HG02840 (cell line): Measurements from ENCODE around the gene SYDE2.
"Not testable (repeated sequence)": the region's sequence is repeated elsewhere in the genome, so short reads cannot be mapped to it uniquely, and the experiment has no call there.

Experiments used
- ATAC-seq: cut with Tn5 transposase; IDR thresholded peaks from one replicate; pipeline ENCODE4 v1.9.1; 2021; ENCODE audit warnings: mild to moderate bottlenecking, moderate library complexity, moderate number of reproducible peaks; ENCODE audit not compliant: unreplicated experiment, low FRiP score

The SYDE2 gene

DNA sequence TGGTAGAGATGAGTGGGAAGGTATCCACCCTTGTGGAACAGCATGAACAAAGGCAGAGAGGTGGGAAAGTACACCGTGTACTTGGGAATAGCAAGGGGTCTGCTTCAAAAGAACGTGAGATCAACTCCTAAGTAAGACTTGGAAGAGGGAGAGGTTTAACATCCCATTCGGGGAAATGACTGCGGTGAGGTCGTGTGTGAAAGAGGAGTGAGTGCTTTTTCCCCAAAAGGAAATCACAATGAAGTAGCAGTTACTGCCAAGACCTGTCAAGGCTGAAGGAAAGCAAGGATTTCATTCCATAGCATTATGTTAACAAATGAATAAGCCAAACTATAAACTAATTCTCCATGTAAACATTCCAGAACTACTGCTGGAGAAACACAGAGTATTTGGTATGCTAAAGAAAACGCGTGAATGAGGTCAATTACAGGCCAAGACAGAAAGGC is 20.0 kb upstream of the SYDE2 start:
- ATAC-seq = no peak

DNA sequence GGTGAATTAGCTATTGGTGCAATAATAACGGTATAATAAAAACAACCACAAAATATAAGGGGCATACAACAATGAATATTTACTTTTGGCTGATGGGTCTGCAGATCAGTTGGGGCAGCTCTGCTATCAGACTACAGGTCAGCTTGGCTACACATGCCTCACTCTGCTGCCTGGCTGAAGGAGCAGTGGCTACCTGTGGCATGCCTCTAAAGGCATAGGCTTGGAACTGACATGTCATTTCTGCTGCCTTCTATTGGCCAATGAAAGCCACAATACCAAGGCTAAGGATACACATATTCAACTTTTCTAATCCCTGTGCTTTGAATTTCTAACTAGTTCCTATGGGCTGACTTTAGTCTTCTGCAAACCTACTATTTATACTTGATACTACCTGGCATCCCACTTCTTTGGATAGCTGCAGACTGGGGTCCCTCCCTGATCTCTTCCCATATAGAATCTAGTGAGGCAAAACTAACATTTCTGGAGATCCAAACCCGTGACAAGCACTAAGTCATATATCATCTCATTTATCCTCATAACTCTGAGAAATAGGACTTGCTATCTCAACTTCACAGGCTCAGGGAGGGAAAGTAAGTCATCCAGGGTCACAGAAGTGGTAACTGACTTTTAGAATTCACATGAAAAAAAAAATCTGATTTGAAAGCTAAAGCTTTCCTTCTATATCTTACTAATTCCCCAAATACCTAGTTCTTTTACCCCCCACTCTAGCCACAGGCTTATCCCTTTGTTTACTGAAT is 19.2 kb upstream of the SYDE2 start:
- ATAC-seq = no peak

DNA sequence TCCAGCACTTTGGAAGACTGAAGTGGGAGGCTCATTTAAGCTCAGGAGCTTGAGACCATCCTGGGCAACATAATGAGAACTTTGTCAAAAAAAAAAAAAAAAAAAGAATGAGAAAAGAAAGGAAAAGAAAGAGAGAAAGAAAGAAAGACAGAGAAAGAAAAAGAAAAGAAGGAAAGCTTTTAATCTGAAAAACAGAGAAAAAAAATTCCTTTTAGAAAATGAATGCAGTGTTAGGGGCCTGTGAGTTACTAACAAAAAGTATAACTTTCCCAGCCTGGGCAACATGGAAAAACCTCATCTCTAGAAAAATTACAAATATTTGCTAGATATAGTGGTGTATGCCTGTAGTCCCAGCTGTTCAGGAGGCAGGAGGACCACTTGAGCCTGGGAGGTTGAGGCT is 15.9 kb upstream of the SYDE2 start:
- ATAC-seq = no peak

DNA sequence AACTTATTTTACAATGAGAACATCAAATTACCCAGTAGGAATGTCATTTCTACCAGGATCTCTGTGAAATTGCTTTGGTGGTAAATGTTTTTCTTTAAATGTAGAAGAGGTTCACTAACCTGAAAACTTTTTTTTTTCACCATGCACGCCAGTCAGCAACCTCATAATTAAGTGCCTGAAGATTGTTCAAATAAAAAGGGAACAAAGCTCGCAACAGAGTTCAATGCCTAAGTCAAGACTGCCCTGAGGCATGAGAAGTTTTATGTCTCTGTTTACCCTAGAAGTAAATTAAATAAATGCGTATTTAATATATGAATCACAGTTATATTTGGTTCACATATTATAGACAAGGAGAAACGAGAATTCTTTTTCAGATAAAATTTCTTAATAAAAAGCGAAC is 13.8 kb upstream of the SYDE2 start:
- ATAC-seq = no peak

DNA sequence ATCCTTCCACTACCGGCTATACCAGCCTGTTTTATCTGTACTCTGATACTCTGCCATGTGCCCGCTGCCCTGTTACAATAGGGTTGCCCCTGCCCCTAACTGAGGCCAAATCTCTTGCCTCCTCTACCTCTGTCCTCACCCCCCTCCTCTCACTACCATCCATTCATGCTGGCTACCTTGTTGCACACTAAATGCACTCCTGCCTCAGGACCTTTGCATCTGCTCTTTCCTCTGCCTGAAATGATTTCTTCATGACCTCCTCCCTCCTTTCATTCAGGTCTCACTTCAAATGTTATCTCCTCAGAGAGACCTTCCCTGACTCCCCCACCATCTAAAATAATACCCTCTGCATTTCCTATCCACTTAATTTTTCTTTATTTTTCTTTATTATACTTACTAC is 7.7 kb upstream of the SYDE2 start:
- no peak for ATAC-seq

DNA sequence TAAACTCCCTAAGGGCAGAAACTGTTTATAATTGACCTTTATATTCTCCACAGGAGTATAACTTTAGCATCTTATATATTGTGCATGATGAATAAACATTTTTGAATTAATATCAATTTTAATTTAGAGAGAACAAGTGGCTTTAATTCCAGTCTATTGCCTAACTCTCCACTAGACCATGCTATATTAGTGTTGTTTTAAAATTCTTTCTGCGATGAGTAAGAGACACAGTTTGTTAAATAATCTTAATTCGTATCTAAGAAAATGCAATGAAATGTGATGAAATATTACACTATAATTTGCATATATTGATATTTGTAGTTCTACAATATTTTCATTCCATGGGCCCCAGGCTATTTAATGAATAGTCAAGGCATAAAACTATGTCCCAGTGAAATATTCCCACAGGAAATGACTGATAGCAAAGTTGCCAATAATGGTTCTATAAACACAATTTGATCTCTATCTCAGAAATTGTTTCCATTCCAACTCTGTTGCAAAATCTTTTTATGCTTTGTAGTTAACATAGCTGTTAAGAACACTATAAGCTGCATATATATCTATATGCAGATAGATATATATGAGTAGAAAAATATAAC is 2.9 kb upstream of the SYDE2 start:
- ATAC-seq = no peak

DNA sequence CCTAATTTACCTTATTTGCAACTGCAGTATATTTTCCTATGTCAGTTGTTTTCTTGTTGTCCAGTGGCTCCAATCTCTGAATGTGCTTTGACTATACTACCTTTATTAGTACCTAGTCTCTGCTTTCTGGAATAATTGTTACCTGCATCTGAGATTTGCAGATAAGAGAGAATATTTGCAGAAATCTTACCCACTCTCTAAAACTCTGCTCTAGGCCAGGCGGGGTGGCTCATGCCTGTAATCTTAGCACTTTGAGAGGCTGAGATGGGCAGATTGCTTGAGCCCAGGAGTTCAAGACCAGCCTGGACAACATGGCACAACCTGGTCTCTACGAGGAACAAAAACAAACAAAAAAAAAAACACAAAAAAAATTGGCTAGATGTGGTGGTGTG is 2.0 kb upstream of the SYDE2 start:
- no peak for ATAC-seq

DNA sequence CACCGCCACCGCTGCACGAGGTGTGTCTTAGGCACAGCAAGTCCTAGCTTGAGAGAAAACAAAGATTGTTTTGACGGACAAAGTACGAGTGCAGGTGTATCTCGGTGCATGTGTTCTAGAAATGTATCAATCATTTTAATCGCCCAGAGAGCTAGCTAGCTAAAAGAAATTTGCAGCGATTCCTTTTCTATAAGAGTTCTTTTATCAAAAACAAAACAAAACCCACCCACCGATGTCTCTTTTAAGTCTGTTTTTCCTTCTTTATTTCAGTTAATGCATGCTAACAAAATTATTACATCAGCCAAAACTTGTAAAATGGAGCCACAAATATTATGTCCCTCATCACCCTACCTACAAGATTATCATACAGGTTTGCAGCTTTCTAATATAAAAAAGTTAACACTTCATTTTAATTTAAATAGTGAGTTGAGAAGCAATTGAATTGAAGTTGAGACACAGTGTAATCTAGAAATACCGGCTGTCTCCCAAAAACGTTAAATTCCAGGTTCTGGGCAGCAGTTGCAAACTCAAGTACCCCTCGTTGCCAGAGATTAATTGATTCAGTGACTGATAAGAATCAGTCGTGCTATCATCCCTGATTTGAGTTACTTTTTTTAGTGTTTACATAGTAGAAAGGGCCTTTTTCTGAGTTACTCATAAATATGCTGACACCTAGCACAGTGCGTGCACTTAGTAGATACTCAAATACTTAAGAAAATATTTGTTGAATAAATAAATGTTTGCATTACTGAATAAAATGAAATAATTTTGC is 1.5 kb upstream of the SYDE2 start:
- peak; percentile 9 for ATAC-seq

DNA sequence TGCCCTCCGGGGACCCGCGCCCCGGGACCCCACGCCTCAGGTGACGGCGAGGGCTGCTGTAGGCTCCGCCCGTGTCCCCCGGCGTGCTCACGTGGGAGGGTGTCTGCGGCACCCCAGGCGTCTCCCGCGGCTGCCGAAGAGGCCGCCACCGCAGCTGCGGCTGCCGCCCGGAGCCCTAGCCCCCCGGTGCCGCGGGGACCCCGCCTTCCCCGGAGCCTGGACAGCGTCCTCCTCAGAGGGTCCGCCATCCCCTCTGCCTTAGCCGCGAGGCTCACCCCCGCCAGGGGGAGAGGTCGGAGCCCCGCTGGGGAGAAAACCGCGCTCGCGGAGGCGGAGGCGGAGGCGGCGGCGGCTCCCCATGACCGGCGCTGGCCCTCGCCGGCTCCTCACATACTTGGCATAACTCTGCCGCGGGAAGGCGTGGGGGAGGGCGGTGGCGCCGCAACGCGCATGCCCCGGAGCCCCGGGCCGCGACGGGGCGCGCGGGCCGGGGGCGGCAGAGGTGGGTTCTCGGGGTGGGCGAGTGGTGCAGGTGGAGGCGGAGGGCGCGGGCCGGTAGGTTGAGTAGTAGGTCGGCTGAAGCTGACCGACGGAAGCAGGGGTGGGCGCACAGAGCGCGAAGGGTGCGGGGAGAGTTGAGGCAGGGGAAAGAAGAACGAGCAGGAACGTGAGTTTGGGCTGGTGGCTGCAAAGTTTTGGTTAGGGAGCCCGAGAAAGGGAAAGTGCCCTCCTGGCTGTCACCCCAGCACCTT is 700 bp upstream of the SYDE2 start:
- peak; percentile 37 for ATAC-seq

DNA sequence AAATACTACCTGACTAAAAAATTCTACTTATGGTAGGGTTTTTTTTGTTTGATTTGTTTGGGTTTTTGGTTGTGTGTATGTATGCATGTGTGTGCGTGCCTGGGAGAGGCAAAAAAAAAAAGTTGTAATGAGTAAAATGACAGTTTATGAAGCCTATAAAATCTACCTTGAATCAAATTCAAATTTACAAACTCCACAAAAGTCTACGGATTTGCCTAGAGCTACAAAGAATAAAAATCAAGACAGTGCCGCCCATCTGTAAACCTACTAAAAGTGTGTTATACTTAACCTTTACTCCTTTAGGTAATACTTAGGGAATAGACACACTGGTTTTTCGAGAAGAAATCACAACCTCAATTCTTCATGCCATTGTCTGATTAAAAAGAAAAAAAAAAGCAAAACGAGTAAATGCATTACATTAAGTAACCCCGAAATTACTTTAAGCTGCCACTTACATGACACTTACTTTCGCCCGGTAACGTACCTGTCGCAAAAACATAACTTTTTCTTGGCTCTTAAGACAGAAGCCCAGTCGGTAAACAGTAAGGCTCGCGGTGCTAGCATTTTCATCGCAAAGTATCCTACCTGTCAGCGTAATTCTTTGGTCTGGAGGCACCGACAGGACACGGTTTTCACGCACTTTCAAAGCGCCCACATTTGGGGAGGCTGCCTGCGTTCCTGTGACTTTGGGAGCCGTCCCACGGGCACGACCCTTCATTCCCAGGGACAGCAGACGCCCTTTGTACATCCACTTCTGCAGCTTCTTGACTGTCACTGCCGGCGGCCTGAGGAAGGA is 951 bp downstream of the SYDE2 start:
- no peak for ATAC-seq

DNA sequence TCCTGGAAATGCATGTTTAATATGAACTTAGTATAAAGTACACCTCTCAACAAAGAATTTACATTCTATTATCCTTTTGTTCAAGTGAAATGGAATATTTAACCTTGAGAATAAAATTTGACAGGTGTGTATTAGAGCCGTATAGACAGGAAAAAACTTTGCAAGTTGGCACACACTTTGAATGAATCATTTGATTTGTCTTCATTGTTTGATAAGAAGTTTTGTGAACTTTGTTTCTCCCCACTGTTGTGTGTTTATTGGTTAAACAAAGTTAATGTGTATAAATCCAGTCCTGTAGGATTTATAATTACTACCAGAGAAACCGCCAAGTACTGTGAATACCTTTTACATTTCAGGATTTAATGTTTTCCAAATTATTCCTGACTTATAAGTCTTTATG is 2.0 kb downstream of the SYDE2 start:
- no peak for ATAC-seq

DNA sequence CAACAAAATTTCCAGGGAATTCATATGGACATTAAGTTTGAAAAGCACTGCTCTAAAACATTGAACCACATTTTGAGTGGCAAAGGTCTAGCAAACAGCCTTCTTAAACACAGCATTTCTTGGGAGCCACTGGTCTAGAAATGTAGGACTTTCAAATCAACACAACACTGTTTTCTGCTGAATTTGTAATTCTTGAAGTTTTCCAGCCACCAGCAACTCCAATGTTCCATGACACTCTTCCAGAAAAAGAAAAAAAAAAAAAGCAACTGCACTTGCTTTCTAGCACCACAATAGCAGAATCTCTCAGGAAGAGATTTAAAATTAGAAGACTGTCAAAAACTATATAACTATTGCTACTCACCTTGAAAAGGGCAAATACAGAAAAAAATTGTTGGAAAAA is 4.5 kb downstream of the SYDE2 start:
- ATAC-seq = no peak

DNA sequence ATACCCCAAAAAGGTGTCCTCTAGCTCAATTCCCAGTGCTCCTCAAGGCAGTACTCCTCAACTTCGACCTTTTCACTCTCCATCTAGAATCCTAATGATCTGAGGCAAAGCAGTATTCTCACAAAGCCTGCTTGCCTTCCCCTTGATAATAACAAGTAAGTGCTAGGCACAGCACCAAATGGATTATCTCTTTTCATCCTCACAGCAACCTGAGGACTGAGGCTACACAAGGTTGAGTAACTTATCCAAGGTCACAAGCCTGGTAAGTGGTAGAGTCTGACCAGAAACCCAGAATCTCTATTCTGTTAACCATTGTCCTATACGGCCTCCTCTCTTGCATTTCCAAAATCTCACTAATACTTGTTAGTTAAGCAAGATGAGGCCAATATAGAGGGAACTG is 5.1 kb downstream of the SYDE2 start:
- no peak for ATAC-seq

DNA sequence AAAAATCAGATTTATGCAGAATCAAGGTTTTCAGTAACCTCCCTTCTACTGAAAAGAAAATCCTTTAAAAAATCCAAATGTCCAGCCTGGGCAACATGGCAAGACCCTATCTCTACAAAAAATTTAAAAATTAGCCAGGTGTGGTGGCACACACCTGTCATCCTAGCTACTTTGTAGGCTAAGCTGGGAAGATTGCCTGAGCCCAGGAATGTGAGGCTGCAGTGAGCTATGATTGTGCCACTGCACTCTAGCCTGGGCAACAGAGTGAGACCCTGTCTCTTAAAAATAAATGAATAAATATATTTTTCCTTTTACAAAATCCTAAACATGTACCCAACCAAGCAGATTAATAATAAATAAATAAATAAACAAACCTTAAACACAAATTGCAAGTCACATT is 8.7 kb downstream of the SYDE2 start:
- ATAC-seq = not testable (repeated sequence)

DNA sequence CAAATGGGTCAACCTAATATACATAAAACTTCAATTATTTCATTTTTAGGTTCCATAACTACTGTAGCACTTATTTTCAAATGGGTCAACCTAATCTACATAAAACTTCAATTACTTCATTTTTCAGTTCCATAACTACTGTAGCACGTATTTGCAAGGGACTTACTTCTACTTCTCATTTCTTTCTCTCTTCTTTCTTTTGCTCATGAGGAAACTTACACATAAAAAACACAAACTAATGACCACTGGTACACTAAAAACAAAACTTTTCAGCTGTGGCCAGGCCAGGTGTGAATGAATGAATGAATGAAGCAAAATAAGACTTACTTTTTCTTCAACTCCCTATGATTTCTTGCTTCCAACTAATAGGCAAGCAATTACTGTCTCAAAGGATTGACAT is 11.7 kb downstream of the SYDE2 start:
- ATAC-seq = no peak

DNA sequence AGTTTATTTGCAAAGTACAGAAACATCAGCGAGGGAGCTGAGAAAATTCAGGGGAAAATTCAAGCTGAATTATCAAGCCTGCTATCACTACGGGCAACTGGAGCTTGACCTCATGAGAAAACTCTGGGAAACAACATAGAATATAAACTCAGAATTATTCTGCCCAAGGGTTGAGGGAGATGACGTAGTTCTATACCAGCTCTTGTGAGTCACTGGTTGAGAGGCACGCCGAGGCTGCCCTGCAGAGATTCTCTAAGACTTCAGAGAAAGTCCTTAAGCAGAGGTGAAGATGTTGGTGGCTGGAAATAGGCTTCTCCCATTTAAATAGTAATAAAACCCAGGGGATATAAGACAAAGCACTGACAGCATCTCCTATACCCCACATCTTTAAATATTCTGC is 12.3 kb downstream of the SYDE2 start:
- no peak for ATAC-seq

DNA sequence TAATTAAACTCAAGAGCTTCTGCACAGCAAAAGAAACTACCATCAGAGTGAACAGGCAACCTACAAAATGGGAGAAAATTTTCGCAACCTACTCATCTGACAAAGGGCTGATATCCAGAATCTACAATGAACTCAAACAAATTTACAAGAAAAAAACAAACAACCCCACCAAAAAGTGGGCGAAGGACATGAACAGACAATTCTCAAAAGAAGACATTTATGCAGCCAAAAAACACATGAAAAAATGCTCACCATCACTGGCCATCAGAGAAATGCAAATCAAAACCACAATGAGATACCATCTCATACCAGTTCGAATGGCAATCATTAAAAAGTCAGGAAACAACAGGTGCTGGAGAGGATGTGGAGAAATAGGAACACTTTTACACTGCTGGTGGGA is 13.8 kb downstream of the SYDE2 start:
- ATAC-seq = not testable (repeated sequence)

DNA sequence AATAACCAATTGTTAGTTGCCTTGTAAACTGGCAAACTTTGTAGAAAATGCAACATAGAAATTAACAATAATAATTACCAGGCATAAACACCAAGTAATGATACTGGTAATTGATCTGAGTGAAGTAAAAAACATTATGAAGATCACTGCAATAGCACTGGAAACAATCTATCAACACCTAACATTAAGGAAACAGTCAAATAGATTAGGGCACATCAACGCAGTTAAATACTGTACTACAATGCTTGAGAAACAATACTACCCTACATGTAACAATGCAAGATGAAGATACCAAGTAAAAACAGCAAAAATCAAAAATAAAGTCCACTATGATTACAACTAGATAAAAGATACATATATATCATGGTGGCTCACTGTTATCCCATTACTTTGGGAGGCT is 16.6 kb downstream of the SYDE2 start:
- no peak for ATAC-seq

DNA sequence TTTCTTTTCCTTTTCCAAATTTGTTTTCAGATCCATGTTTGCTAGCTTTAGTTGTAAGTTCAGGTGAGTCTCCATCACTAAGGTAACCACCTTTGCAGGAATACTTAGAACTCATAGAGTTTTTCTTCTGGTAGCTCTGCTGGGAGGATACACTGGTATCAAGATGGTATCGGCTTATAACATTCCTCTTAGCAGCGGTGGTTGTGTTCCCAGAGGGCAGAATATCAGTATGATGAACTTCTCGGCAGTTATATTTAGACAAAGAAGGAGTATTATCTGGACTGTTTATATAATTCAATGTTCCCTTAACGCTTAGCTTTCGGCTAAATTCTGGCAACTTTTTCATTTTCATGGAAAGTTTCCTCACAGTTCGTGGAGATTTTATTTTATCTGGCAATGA is 18.1 kb downstream of the SYDE2 start:
- ATAC-seq = no peak

DNA sequence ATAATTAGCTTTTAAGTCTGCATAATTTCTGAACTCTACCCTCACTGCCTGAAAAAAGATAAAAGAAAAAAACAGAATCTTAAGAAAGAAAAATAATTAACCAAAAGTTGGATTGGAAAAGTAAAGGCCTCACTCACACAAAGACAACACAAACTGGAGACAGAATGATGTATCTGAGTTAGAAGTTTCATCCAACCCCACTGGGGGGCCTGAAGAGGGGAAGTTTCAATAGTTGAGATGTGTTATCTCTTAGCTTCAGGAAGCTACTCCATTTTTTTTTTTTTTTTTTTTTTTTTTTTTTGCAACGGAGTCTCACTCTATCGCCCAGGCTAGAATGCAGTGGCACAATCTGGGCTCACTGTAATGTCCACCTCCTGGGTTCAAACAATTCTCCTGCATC is 19.9 kb downstream of the SYDE2 start:
- no peak for ATAC-seq
